ENCODE measurements around the gene MFSD2A. TPM values are rescaled to one million over a fixed set of nuclear protein-coding genes. Genes with fewer than 3 reads are reported as not detected.

The MFSD2A gene
- total and polyA plus RNA-seq, 9 of the 15 experiments (the other 6 are each of a cell fraction or from before 2014, with no cell fraction given), result 0.06 to 0.40 (median 0.15) TPM; not detected in 4

GRCh38 chr1:39933956-39934941 lies 20.7 kb upstream of the MFSD2A start (continued):
- TF ChIP-seq CREB3 (tag; conservative IDR thresholded peaks at IDR 0.05; ENCODE audit: low read depth) (no peak), ARID1B (IDR thresholded peaks at IDR 0.05) (peak; percentile 13; the same call in 1 of the 2 replicates), ERF (CRISPR knock-in tag; IDR thresholded peaks at IDR 0.05) (no peak), E2F8 (IDR thresholded peaks at IDR 0.05; ENCODE audit: low read depth, partially characterized antibody) (no peak), FOXK2 (conservative IDR thresholded peaks at IDR 0.05 in 1 of 2, IDR thresholded peaks at IDR 0.05 in 1 of 2; ENCODE audit: low read depth in 2 of 2) (no peak)

All from K562 (cell line).